Mesothelial cell of epicardium (in vitro differentiated cells): Measurements from ENCODE around the gene DSCAM. TPM values are rescaled to one million over a fixed set of nuclear protein-coding genes. Genes with fewer than 3 reads are reported as not detected.

Experiments
- DNase-seq, 2 experiments: peaks; one replicate each; pipeline ENCODE4 v3.0.0; 2021; ENCODE audit warnings: low spot score in 2 of 2; ENCODE audit not compliant: unreplicated experiment in 2 of 2
- H3K27ac Mint-ChIP-seq: 2 replicates; pipeline ENCODE4 v1.8.0; 2021; ENCODE audit warnings: mixed read lengths
- H3K27me3 Mint-ChIP-seq: 2 replicates; pipeline ENCODE4 v1.8.0; 2021; ENCODE audit warnings: low read depth, mixed read lengths
- H3K36me3 Mint-ChIP-seq: 2 replicates; pipeline ENCODE4 v1.8.0; 2021; ENCODE audit warnings: mixed read lengths
- H3K4me1 Mint-ChIP-seq: 2 replicates; pipeline ENCODE4 v1.8.0; 2021; ENCODE audit warnings: mixed read lengths
- H3K4me3 Mint-ChIP-seq: 2 replicates; pipeline ENCODE4 v1.8.0; 2021; ENCODE audit warnings: mild to moderate bottlenecking, moderate library complexity, mixed read lengths
- H3K9me3 Mint-ChIP-seq: 2 replicates; pipeline ENCODE4 v1.8.0; 2021; ENCODE audit warnings: mixed read lengths
- CTCF ChIP-seq: fragments of 200-600 bp; sonication (generic); IDR thresholded peaks from one replicate; pipeline ENCODE4 v1.5.0; 2021; ENCODE audit warnings: antibody characterized with exemption; ENCODE audit not compliant: unreplicated experiment
- total RNA-seq: library from RNA; stranded (reverse); gene quantifications from 3 replicates; pipeline ENCODE4 v1.2.1, GENCODE V29; 2021

Gene DSCAM
- total RNA-seq, 1 donor from 2014 or later = not detected

DNA sequence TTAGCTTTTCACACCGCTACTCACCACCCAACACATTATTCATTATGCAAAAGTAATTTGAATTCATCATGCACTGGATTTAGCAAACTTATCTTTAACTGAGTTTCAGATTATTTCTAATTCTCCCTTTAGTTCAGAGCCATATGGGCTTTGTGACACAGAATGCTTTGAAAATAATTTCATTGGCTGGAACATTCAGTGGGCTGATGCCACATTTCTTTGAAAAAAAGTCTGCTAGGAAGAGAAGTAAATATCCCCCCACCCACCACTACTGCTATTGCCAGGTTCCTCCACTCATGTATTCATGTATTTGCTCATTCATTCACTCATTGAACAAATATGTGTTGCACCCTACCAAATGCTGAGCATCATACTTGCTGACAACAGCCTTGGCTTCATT is 280.5 kb downstream of the DSCAM start:
- H3K36me3 Mint-ChIP-seq = no peaks in the 10 kb centered on the region
- H3K4me3 Mint-ChIP-seq = no peak overlapping the region
- H3K27me3 Mint-ChIP-seq = peaks cover 2% of the 10 kb centered on the region
- peaks cover 13% of the 10 kb centered on the region for H3K4me1 Mint-ChIP-seq
- TF ChIP-seq CTCF = no peak
- H3K9me3 Mint-ChIP-seq = peaks cover 4% of the 10 kb centered on the region
- no peak overlapping the region for H3K27ac Mint-ChIP-seq
- DNase-seq = no peak

- TF ChIP-seq CTCF = no peak
- Mint-ChIP-seq H3K4me3 (no peak overlapping the region), H3K27me3 (no peaks in the 10 kb centered on the region), H3K9me3 (peaks cover 8% of the 10 kb centered on the region), H3K27ac (no peak overlapping the region), H3K4me1 (peaks cover 13% of the 10 kb centered on the region), H3K36me3 (no peaks in the 10 kb centered on the region)
- DNase-seq = no peak
Measured at GRCh38 chr21:40564318-40564717, 282.6 kb downstream of the DSCAM start.

DNA sequence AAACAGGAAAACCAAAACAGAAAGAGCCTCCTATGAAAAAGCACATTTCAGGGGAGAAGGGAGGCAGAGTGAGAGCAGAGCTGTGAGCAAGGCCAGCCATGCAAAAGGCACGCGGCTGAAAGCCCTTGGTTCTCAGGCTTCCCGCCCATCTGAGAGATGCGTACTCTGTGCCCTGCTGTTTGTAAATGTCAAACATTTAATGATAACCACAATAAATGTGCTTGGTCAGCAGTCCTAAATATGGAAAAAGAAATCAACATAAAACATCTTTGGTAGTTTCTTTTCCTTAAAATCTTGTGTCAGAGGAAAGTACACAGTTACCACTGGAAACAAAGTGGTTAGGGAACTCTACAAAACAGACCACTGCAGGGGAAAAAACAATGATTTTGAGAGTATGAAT is 283.1 kb downstream of the DSCAM start:
- peaks cover 13% of the 10 kb centered on the region for H3K4me1 Mint-ChIP-seq
- no peaks in the 10 kb centered on the region for H3K36me3 Mint-ChIP-seq
- H3K4me3 Mint-ChIP-seq = no peak overlapping the region

GRCh38 chr21:40562242-40563002 is 284.5 kb downstream of the DSCAM start:
- H3K4me3 Mint-ChIP-seq = no peak overlapping the region
- no peak for DNase-seq
- no peak for TF ChIP-seq CTCF
- H3K9me3 Mint-ChIP-seq = peaks cover 14% of the 10 kb centered on the region
- no peak overlapping the region for H3K27ac Mint-ChIP-seq
- H3K4me1 Mint-ChIP-seq = peaks cover 8% of the 10 kb centered on the region
- no peaks in the 10 kb centered on the region for H3K36me3 Mint-ChIP-seq
- no peaks in the 10 kb centered on the region for H3K27me3 Mint-ChIP-seq

More for the DNA sequence above, 283.1 kb downstream of the DSCAM start:
- no peaks in the 10 kb centered on the region for H3K27me3 Mint-ChIP-seq
- no peak overlapping the region for H3K27ac Mint-ChIP-seq
- DNase-seq = no peak
- no peak for TF ChIP-seq CTCF
- peaks cover 8% of the 10 kb centered on the region for H3K9me3 Mint-ChIP-seq

DNA sequence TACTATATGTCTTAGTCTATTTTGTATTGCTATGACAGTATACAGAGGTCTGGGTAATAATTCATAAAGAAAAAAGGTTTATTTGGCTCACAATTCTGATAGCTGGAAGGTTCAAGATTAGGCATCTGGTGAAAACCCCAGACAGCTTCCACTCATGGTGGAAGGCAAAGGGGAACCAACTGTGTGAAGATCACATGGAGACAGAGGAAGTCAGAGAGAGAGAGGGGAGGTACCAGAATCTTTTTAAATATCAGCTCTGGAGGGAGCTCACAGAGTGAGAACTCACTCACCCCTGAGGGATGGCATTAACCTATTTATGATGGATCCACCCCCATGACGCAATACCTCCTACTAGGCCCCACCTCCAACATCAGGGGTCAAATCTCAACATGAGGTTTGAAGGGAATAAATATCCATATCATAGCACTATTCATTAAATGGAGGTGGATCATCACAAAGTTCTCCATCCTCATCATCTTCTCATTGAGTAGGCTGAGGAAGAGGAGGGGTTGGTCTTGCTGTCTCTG is 290.5 kb downstream of the DSCAM start:
- Mint-ChIP-seq H3K36me3 (no peaks in the 10 kb centered on the region), H3K4me3 (no peak overlapping the region), H3K9me3 (peaks cover 11% of the 10 kb centered on the region), H3K27me3 (no peaks in the 10 kb centered on the region), H3K27ac (no peak overlapping the region), H3K4me1 (peaks cover 2% of the 10 kb centered on the region)
- DNase-seq = no peak
- TF ChIP-seq CTCF = no peak
